HG03196 (cell line): ENCODE data around the gene MED13L.

Source experiments
- ATAC-seq: cut with Tn5 transposase; IDR thresholded peaks from one replicate; pipeline ENCODE4 v1.9.1; 2021; ENCODE audit not compliant: unreplicated experiment

MED13L gene

DNA sequence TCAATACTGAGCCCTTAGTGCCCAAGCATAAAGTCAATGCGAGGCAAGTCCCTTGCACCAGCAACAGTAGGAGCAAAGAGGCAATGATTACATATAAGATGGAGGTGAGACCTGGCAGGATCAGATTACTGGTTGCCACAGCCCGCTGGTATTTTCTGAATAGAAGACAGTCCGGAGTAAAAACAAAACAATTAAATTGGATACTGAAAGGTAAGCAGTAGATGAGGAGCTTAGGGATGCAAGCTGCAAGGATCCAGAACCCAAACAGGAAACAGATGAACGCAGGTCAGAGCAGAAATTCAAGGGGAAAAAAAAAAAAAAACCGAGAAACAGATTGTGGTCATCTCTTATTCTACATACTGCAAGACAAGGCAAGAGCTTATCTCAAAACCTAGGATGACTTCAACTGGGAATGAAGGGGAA is 119.6 kb downstream of the MED13L start:
- ATAC-seq: no peak

GRCh38 chr12:116156614-116157013 is 120.9 kb downstream of the MED13L start:
- no peak for ATAC-seq

DNA sequence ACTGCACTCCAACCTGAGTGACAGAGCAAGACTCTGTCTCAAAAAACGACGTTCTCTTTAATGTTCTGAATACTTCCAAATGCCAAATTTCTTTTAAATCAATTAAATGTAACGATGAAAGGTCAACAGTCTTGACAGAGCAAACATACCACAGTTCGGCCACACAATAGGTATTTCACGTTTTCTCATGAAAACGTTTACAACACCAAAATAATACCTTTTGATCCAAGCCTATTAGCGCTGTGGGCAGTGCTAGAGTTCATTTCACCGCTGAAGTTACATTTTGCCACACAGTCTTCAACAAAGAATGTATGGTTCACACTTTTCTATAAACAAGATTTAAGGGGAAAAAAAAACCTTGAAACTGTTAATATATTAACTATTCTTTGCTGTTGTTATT is 122.1 kb downstream of the MED13L start:
- ATAC-seq: no peak

DNA sequence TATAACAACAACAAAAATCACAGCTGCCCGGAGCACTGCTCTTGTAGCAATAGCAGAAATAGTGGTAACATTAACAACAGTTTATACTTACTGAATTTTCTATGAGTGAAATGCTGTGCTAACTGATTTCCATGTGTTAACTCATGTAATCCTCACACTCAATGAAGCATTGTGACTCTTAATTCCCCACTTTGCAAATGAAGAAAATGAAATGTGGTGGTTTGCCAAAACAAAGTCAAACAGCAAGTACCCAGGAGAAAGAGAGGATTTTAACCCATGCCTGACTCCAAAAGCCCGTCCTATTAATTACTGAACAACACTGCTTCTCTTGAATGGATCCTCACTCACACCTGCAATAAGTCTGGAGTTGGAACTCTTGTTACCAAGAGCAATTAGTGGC is 123.5 kb downstream of the MED13L start:
- ATAC-seq: no peak

DNA sequence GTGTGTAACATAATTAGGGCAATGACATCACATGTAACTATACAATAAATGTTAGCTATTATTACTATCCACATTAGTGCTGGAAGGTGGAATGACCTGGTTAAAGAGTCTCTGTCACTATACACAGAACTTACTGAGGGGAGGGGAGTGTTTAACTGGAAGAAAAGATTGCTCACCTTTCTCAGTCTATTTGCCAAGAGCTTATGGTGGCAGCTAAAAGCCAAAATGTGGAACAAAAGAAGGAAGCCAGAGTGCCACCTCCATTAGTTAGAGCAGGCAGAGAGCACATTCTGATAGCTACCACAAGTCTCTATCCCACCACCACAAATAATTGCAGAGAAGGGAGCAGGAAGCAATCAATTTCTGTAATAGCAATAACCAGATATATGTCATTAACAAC is 124.4 kb downstream of the MED13L start:
- no peak for ATAC-seq

DNA sequence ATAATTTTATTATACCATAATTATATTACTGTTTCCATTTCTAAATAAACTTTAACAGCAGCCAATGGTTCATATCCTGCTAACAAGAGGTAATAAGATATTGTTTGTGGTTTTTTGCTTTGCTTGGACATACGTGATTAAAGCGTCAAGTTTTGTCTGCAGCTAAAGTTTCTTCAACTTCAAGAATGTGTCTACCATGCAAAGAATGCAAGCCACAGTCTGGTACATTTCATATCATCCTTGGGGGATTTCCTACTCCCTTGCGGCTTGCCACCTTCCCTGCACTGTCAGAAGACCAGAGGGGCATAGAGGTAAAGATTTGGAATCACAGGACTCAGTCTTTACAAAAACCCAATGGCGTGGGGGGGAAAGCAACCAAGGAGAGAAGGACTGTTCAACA is 125.2 kb downstream of the MED13L start:
- ATAC-seq: no peak

DNA sequence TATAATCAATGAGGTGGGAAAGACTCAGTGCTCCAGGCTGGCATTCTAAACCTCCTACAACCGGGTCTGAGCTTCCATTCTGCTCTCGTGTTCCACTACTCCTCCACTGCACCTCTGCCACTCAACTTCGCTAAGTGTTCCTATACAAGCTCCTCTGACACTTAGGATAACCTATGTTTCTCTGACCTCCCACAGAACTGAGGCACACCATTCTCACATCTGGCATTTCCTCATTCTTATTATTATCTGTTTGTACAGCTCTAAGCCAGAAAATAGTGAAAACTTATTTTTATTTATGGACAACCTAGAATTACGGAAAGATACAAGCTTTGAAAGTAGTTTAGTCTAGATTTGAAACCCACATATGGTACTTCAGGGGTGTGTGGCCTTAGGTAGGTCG is 127.0 kb downstream of the MED13L start:
- no peak for ATAC-seq

- ATAC-seq: no peak
These were observed 127.5 kb downstream of the MED13L start for GRCh38 chr12:116150001-116150400.

GRCh38 chr12:116148844-116149243 is 128.6 kb downstream of the MED13L start:
- no peak for ATAC-seq

DNA sequence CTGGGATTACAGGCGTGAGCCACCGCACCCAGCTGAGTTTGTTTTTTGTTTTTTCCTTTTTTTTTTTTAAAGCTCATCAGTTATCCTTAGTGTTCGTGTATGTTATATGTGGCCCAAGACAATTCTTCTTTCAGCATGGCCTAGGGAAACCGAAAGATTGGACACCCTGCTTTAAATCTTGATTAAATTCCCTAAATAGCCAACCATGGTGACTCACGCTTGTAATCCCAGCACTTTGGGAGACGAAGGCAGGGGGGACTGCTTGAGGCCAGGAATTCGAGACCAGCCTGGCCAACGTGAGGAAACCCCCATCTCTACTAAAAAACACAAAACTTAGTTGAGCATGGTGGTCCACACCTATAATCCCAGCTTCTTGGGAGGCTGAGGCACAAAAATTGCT is 131.1 kb downstream of the MED13L start:
- ATAC-seq: no peak

- ATAC-seq: no peak
These were observed 132.0 kb downstream of the MED13L start for GRCh38 chr12:116145451-116145850.

- ATAC-seq: no peak
These were observed 133.1 kb downstream of the MED13L start for GRCh38 chr12:116144384-116144783.

GRCh38 chr12:116143909-116144308 is 133.6 kb downstream of the MED13L start:
- ATAC-seq: no peak

GRCh38 chr12:116142936-116143898 is 134.3 kb downstream of the MED13L start:
- no peak for ATAC-seq

DNA sequence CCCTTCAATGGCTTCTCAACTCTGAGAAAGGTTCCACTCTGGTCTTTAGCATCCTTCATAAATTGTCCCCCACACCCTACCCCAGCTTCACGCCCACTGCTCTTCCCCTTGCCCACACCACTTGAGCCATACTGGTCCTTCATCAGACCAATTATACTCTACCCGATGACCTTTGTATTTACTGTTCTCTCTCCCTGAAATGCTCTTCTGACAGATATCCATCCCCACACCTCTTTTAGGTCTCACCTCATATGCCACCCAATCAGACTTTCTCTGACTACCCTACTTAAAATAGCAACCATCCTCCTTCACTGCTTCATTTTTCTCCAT is 135.7 kb downstream of the MED13L start:
- ATAC-seq: no peak

DNA sequence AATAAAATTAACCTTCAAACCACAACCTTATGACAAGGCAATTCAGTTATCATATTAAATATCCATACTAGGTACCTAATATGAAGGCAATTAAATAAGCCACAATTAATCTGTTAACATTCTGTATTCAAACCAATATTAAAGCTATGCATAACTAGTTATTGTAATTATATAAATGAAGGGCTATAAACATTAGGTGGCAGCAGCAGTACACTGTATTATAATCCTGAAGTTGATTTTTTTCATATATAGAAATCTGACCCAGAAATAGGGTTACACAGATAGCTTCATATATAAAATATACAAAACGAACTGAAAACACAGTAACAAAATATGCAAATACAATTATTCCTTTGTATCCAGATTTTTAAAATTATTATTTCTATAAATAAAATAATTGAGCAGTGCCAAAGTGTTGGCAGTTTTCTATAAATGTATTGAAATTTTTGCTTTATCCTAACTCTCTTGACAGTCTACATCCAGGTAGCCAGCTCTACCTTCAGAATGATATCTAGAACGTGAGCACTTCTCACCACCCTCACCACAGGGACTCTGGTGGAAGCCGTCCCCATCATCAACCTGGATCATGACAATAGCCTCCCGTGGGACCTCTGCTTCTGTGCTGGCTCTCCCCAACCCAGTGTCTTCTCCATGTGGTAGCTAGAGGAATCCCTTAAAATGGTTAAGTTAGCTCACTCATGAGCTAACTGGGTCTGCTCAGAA is 136.2 kb downstream of the MED13L start:
- no peak for ATAC-seq

GRCh38 chr12:116140529-116140928 is 137.0 kb downstream of the MED13L start:
- ATAC-seq: no peak

DNA sequence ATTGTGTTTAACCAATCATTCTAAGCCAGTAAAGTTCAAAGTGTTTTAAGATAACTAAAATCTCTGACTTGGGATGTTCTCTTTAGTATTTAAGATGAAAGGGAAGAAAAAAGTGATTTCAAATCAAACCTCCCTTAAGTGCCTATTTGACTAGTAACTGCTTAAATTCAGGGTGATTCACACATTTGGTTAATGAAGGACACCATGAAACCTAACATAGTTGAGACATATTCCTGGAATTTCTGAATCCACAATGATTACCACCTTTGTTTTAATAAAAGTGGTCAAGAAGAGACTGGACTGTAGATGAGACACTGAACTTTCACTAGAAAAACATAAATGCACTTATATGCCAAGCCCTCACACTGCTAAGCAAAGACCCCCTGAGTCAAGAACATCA is 138.7 kb downstream of the MED13L start:
- ATAC-seq: no peak

DNA sequence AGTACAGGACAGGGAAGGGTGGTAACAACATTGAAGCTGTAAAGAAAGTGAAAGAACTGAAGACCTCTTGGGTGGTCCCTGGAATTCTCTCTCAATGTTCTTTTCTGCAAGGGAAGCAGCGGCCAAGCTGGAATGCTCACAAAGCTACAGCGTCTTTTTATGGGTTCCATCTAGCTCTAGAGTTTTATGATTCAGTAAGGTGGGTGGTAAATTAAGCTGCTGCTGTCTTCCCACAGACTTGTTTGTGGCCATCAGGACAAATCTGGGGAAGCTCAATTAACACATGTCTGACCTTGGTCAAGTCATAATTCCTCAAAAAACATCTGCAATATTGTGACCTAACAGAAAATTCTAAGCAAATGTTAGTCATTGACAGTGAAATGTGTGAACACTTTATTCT is 139.1 kb downstream of the MED13L start:
- no peak for ATAC-seq

GRCh38 chr12:116137318-116137717 is 140.2 kb downstream of the MED13L start:
- ATAC-seq: no peak

DNA sequence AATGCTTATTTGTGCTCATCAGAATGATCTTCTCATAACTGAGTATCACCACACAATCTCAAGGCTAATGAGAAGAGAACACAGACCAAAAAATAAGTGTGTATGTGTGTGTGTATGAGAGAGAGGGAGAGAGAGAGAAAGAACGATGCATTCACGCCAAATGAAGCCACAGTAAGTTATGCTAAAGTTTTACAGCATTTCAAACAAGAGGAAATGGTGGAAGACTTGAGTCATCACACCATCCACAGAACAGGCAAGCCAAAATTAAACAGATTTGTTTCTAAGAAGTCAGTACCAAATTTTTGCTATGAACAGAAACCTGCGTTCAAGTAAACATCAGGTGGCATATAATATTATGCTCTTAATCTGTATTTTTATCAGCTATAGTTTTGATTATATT is 141.2 kb downstream of the MED13L start:
- ATAC-seq: no peak

- ATAC-seq: no peak
These were observed 142.1 kb downstream of the MED13L start for GRCh38 chr12:116135209-116135930.
